ENCODE data around the gene ZC3H14.

Gene ZC3H14

DNA sequence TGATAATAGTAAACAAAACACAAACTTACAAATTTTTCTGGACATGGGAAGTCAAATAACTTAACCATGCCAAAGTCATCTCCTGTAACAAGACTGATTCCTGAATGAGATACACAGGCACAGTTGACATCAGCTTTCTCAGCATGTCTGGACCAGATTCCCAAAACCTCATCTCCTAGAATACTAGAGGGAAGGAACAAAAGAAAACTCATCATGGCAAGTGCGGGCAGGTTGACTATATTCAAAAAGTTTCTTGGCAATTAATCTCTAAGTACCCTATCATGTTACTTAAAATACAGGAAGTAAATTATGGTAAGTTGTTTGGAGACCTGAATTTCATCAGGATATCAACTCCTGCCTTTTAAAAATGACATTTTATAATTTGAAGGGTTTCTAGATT is 53.9 kb downstream of the ZC3H14 start:
- DNase-seq (ENCODE audit: low read depth, low spot score), result no peak

DNA sequence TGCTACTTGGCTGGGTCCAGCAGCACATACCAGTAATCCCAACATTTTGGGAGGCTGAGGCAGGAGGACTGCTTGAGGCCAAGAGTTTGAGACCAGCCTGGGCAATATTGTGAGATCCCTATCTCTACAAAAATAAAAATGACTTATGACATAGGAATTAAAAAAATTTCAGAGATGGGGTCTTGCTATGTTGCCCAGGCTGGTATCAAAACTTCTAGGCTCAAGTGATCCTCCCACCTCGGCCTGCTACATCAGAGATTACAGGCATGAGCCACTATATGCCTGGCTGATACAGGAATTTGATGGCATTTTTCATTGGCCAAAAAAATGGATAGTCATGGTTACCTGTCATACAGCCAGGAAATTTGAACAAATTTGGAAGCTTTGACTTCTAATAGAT is 54.6 kb downstream of the ZC3H14 start:
- TF ChIP-seq CTCF (IDR thresholded peaks at IDR 0.05; ENCODE audit: insufficient read depth, low read length, missing control alignments), result no peak
- no peak for DNase-seq (ENCODE audit: low read depth, low spot score)
- ChIA-PET CTCF (interaction anchor here (1.4 kb wide), 1 partner anchor 10 kb away, joined by 4 read pairs; no protein-coding TSS in a partner anchor), POLR2A (no interaction called here)
- no peak overlapping the region for H3K4me3 ChIP-seq (ENCODE audit: low read depth, low read length)

More for the DNA sequence above, 53.9 kb downstream of the ZC3H14 start:
- H3K4me3 ChIP-seq (ENCODE audit: low read depth, low read length), result no peak overlapping the region
- POLR2A ChIA-PET, result no interaction called here
- no peak for TF ChIP-seq CTCF (IDR thresholded peaks at IDR 0.05; ENCODE audit: insufficient read depth, low read length, missing control alignments)
- CTCF ChIA-PET, result no interaction called here

- no peak for DNase-seq (ENCODE audit: low read depth, low spot score)
- TF ChIP-seq CTCF (IDR thresholded peaks at IDR 0.05; ENCODE audit: insufficient read depth, low read length, missing control alignments), result no peak
- ChIA-PET POLR2A (interaction anchor here (0.6 kb wide), 1 partner anchor 24 kb away, joined by 3 read pairs; no protein-coding TSS in a partner anchor), CTCF (interaction anchor here (1.4 kb wide), 1 partner anchor 9 kb away, joined by 4 read pairs; no protein-coding TSS in a partner anchor)
- H3K4me3 ChIP-seq (ENCODE audit: low read depth, low read length), result no peak overlapping the region
Measured at GRCh38 chr14:88618476-88618875, 55.6 kb downstream of the ZC3H14 start.

DNA sequence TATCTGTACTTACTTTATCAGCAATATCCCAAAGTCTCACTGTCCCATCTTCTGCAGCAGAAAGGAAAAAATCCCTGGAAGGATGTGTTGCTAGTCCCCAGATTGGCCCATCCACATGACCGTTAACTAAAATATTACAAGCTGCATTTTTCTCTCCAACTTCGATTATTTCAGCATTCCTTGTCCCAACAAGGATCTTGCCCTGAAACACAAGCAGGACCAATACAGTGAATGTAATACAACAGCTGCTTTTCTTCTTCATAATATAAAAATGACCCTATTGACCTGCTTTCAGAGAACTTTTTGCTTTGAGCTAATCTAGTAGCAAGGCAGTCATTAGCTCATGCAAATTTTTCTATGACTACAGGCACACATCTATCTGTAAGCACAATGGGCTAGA is 58.3 kb downstream of the ZC3H14 start:
- TF ChIP-seq CTCF (IDR thresholded peaks at IDR 0.05; ENCODE audit: insufficient read depth, low read length, missing control alignments), result no peak
- H3K4me3 ChIP-seq (ENCODE audit: low read depth, low read length), result no peak overlapping the region
- POLR2A ChIA-PET, result no interaction called here
- CTCF ChIA-PET, result interaction anchor here (1.1 kb wide), 1 partner anchor 47 kb away, joined by 3 read pairs; no protein-coding TSS in a partner anchor
- DNase-seq (ENCODE audit: low read depth, low spot score), result no peak

GRCh38 chr14:88625671-88626070 is 62.8 kb downstream of the ZC3H14 start:
- CTCF ChIA-PET, result interaction anchor here (1.6 kb wide), 1 partner anchor 10 kb away, joined by 4 read pairs; no protein-coding TSS in a partner anchor
- no peak for TF ChIP-seq CTCF (IDR thresholded peaks at IDR 0.05; ENCODE audit: insufficient read depth, low read length, missing control alignments)
- no peak for DNase-seq (ENCODE audit: low read depth, low spot score)

GRCh38 chr14:88628033-88628432 is 65.2 kb downstream of the ZC3H14 start:
- ChIA-PET POLR2A (no interaction called here), CTCF (interaction anchor here (1.2 kb wide), 1 partner anchor 39 kb away, joined by 3 read pairs; no protein-coding TSS in a partner anchor)
- DNase-seq (ENCODE audit: low read depth, low spot score), result no peak
- no peak for TF ChIP-seq CTCF (IDR thresholded peaks at IDR 0.05; ENCODE audit: insufficient read depth, low read length, missing control alignments)
- no peak overlapping the region for H3K4me3 ChIP-seq (ENCODE audit: low read depth, low read length)

More at GRCh38 chr14:88625671-88626070, 62.8 kb downstream of the ZC3H14 start:
- POLR2A ChIA-PET, result no interaction called here
- H3K4me3 ChIP-seq (ENCODE audit: low read depth, low read length), result no peak overlapping the region

Measured in AG04449 (cell line).